Colonic mucosa (tissue), 4 donors: ENCODE data around the gene L3MBTL1. TPM values are rescaled to one million over a fixed set of nuclear protein-coding genes. Genes with fewer than 3 reads are reported as not detected.

ENCODE experiments used
- DNase-seq: peaks from one replicate; pipeline ENCODE4 v3.0.0-alpha.2; 2020
- H3K27ac ChIP-seq: fragments of 200-600 bp; one replicate; pipeline ENCODE4 v1.8.0; 2021
- H3K27me3 ChIP-seq: fragments of 200-600 bp; one replicate; pipeline ENCODE4 v1.8.0; 2021
- H3K36me3 ChIP-seq: fragments of 200-600 bp; one replicate; pipeline ENCODE4 v1.8.0; 2021
- H3K4me1 ChIP-seq: fragments of 200-600 bp; one replicate; pipeline ENCODE4 v1.8.0; 2021; ENCODE audit warnings: mild to moderate bottlenecking
- H3K4me3 ChIP-seq: fragments of 200-600 bp; one replicate; pipeline ENCODE4 v1.8.0; 2021
- H3K9ac ChIP-seq, 2 donors: one replicate each; pipeline ENCODE4 v1.7.0; 2013; ENCODE audit warnings: control low read depth in 2 of 2, low read depth in 2 of 2, low read length in 2 of 2
- H3K9me3 ChIP-seq: fragments of 200-600 bp; one replicate; pipeline ENCODE4 v1.8.0; 2021
- intact Hi-C: fragments of 100-400 bp; cut with DNase I; formaldehyde crosslinking; loops from one replicate; pipeline ENCODE4 v1.14.1; 2022
- total RNA-seq, 2 donors: library from RNA; stranded (reverse); fragmentation: NEBNext Ultra II Directional in 1 of 2; extraction: Animal tissue kit (Norgen Biotek cat#: 25700) in 1 of 2; gene quantifications; one replicate each; pipeline ENCODE4 v1.2.1, GENCODE V29; 2021
- TF ChIP-seq, protein P1 (sequence below): fragments of 200-600 bp; IDR thresholded peaks from one replicate; pipeline ENCODE4 v1.8.0; 2022; ENCODE audit warnings: antibody characterized with exemption, mild to moderate bottlenecking
- donor health status: healthy.
- donor health status: DM: no; HTN: no; CAD: no.
- donor health status: DM: no; HTN: no; CAD: no.

L3MBTL1 gene
- total RNA-seq, 2 donors from 2014 or later: 4.5 to 8.8 TPM

DNA sequence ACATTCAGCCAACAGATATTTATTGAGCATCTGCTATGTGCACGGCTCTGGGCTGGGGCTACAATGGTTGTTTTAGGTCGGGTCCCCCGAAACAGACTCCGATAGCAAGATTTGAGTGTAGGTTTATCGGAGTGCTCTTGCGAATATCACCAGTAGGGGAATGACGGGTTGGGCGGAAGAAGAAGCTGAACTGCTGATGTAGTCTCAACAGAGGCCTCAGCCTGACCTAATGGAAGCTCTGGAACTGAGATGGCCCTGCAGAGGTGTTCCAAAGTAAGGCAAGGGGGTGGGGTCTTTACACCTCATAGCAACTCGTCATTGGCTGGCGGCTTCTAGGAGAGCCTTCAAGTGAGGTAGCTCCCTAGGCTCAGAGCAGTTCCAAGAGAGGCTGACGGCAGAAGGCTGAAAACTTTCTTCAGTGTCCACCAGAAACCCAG lies 1.1 kb downstream of the L3MBTL1 start:
- H3K9ac ChIP-seq: peak overlapping the region in 1 of 2 donors; percentile 19
- DNase-seq: no peak
- peaks cover 12% of the 10 kb centered on the region for H3K27me3 ChIP-seq
- H3K27ac ChIP-seq: no peak overlapping the region
- H3K36me3 ChIP-seq: no peaks in the 10 kb centered on the region
- intact Hi-C loops: no loop called here
- no peak overlapping the region for H3K4me3 ChIP-seq
- no peaks in the 10 kb centered on the region for H3K9me3 ChIP-seq
- TF ChIP-seq, protein P1, sequence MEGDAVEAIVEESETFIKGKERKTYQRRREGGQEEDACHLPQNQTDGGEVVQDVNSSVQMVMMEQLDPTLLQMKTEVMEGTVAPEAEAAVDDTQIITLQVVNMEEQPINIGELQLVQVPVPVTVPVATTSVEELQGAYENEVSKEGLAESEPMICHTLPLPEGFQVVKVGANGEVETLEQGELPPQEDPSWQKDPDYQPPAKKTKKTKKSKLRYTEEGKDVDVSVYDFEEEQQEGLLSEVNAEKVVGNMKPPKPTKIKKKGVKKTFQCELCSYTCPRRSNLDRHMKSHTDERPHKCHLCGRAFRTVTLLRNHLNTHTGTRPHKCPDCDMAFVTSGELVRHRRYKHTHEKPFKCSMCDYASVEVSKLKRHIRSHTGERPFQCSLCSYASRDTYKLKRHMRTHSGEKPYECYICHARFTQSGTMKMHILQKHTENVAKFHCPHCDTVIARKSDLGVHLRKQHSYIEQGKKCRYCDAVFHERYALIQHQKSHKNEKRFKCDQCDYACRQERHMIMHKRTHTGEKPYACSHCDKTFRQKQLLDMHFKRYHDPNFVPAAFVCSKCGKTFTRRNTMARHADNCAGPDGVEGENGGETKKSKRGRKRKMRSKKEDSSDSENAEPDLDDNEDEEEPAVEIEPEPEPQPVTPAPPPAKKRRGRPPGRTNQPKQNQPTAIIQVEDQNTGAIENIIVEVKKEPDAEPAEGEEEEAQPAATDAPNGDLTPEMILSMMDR: no peak
- no peaks in the 10 kb centered on the region for H3K4me1 ChIP-seq

DNA sequence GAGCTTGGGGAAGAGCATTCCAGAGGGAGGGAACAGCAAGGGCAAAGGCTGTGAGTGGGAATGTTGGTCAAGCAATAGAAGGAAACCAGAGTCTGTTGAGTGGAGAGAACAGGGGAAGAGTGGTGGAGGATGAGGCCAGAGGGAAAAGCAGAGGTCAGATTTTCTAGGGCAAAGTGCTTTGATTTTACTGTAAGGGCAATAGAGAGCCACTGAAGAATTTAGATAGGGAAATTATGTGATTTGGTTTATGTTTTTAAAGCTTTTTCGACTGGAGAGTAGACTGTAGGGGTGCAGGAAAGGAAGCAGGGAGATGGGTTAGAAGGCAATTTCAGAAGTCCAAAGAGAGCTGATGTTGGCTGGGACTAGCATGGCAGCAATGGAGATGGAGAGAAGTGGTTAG lies 4.4 kb downstream of the L3MBTL1 start:
- intact Hi-C loops: no loop called here
- DNase-seq: no peak
- TF ChIP-seq, protein P1: no peak
- Histone ChIP-seq H3K36me3 (no peaks in the 10 kb centered on the region), H3K27ac (no peak overlapping the region), H3K9me3 (no peaks in the 10 kb centered on the region), H3K4me1 (no peaks in the 10 kb centered on the region), H3K4me3 (no peak overlapping the region), H3K27me3 (peaks cover 11% of the 10 kb centered on the region), H3K9ac (no peak overlapping the region)

DNA sequence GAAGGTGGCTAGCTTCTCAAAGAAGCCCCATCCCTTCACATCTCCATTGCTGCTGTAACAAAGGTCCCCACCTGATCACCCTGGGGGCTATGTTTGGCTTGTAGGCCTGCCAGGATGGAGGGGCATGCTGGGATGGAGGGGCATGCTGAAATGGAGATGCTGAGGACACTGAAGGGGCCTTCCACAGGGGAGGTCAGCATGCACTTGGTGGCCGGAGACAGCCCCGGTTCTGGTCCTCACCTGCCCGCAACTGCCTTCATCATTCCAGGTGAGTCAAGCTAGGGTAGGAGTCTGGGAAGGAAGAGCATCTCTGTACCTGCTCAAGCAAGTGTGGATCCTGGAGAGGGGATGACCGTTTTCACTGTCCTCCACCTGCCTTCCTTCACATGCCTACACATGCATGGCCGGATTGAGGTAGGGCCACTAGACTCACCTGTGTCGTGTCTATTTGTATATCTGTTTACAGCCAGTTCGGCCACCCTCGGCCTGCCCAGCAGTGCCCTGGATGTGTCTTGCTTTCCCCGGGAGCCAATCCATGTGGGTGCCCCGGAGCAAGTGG lies 6.0 kb downstream of the L3MBTL1 start:
- intact Hi-C loops: no loop called here
- Histone ChIP-seq H3K9me3 (no peaks in the 10 kb centered on the region), H3K4me1 (no peaks in the 10 kb centered on the region), H3K27me3 (no peaks in the 10 kb centered on the region), H3K36me3 (no peaks in the 10 kb centered on the region), H3K9ac (peak overlapping the region in 1 of 2 donors; percentile 79), H3K4me3 (peak overlapping the region; percentile 51), H3K27ac (peak overlapping the region; percentile 47)
- TF ChIP-seq, protein P1: no peak
- no peak for DNase-seq

DNA sequence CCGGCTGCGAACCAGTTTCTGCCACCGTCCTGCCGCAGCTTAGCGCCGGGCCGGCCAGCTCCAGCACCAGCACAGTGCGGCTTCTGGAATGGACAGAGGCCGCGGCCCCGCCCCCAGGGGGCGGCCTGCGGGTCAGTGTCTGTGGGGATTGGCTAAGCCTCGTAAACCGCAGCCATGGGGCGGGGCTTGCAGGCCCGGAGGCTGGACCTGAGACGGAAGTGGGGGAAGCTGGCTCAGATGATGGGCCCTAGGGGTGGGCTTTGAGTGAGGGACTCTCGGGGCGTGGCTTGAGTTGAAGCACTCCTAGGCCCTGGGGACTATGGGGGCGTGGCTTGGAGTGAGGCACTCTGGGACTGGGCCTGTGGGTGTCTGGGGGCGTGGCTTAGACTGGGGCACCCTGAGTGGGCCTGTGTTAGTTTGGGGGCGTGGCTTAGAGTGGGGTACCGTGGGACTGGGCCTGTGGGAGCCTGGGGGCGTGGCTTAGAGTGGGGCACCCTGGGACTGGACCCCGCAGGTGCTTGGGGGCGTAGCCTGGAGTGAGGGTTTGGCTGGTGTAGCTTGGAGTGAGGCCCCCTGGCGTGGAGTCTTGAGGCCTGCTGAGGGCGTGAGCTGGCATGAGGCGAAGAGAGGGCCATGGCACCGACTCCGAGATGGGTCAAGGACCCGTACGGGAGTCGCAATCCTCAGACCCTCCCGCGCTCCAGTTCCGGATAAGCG lies 6.6 kb downstream of the L3MBTL1 start:
- Histone ChIP-seq H3K36me3 (no peaks in the 10 kb centered on the region), H3K27me3 (no peaks in the 10 kb centered on the region), H3K4me3 (peak overlapping the region; percentile 51), H3K4me1 (no peaks in the 10 kb centered on the region), H3K9me3 (no peaks in the 10 kb centered on the region), H3K9ac (peak overlapping the region; percentile 46 to 79), H3K27ac (peak overlapping the region; percentile 47)
- peak; percentile 97 for DNase-seq
- TF ChIP-seq, protein P1: no peak
- intact Hi-C loops: no loop called here

DNA sequence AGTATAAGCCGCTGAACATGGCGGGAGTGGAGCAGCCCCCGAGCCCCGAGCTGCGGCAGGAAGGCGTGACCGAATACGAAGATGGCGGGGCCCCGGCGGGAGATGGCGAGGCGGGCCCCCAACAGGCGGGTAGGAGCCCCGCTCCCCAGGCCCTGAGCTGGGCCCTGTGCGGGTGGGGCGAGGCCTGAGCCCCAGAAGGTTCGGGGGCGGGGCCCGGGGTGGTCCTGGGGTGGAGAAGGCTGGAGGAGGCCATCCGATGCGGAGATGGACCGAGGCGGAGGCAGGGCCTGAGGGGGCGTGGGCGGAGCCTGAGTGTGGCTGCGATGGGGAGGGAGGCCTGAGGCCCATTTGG lies 7.1 kb downstream of the L3MBTL1 start:
- Histone ChIP-seq H3K4me3 (peak overlapping the region; percentile 51), H3K9me3 (no peaks in the 10 kb centered on the region), H3K27me3 (no peaks in the 10 kb centered on the region), H3K9ac (peak overlapping the region; percentile 3 to 46), H3K4me1 (no peaks in the 10 kb centered on the region), H3K27ac (peak overlapping the region; percentile 32), H3K36me3 (no peaks in the 10 kb centered on the region)
- peak; percentile 44 for DNase-seq
- TF ChIP-seq, protein P1: no peak
- intact Hi-C loops: no loop called here
